ENCODE measurements around the gene RSF1.

DNA sequence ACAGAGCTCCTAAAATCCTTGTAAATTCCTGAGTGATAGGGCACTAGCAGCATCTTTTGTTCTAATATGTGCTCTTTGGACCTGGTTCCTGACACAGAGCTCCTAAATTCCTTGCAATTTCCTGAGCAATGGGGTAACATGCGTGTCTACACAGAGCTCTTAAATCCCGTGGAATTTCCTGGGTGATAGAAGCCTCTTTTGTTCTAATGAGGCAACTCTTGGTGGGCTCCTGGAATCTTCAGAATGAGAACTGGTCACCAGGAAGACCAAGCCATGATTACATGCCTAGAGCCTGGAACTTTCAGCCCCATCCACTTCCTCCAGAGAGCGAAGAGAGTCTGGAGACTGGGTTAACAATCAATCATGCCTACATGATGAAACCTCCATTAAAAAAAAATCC is 19.0 kb downstream of the RSF1 start:
- TF ChIP-seq, protein P1, sequence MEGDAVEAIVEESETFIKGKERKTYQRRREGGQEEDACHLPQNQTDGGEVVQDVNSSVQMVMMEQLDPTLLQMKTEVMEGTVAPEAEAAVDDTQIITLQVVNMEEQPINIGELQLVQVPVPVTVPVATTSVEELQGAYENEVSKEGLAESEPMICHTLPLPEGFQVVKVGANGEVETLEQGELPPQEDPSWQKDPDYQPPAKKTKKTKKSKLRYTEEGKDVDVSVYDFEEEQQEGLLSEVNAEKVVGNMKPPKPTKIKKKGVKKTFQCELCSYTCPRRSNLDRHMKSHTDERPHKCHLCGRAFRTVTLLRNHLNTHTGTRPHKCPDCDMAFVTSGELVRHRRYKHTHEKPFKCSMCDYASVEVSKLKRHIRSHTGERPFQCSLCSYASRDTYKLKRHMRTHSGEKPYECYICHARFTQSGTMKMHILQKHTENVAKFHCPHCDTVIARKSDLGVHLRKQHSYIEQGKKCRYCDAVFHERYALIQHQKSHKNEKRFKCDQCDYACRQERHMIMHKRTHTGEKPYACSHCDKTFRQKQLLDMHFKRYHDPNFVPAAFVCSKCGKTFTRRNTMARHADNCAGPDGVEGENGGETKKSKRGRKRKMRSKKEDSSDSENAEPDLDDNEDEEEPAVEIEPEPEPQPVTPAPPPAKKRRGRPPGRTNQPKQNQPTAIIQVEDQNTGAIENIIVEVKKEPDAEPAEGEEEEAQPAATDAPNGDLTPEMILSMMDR (IDR thresholded peaks at IDR 0.05 in 2 of 3, conservative IDR thresholded peaks at IDR 0.05 in 1 of 3; ENCODE audit: borderline replicate concordance in 1 of 3, insufficient read depth in 1 of 3, low read depth in 2 of 3, low read length in 2 of 3), result no peak
- TF ChIP-seq, protein P2, sequence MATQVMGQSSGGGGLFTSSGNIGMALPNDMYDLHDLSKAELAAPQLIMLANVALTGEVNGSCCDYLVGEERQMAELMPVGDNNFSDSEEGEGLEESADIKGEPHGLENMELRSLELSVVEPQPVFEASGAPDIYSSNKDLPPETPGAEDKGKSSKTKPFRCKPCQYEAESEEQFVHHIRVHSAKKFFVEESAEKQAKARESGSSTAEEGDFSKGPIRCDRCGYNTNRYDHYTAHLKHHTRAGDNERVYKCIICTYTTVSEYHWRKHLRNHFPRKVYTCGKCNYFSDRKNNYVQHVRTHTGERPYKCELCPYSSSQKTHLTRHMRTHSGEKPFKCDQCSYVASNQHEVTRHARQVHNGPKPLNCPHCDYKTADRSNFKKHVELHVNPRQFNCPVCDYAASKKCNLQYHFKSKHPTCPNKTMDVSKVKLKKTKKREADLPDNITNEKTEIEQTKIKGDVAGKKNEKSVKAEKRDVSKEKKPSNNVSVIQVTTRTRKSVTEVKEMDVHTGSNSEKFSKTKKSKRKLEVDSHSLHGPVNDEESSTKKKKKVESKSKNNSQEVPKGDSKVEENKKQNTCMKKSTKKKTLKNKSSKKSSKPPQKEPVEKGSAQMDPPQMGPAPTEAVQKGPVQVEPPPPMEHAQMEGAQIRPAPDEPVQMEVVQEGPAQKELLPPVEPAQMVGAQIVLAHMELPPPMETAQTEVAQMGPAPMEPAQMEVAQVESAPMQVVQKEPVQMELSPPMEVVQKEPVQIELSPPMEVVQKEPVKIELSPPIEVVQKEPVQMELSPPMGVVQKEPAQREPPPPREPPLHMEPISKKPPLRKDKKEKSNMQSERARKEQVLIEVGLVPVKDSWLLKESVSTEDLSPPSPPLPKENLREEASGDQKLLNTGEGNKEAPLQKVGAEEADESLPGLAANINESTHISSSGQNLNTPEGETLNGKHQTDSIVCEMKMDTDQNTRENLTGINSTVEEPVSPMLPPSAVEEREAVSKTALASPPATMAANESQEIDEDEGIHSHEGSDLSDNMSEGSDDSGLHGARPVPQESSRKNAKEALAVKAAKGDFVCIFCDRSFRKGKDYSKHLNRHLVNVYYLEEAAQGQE (IDR thresholded peaks at IDR 0.05; ENCODE audit: low read depth), result no peak
- no peak for TF ChIP-seq FOSL1 (IDR thresholded peaks at IDR 0.05; ENCODE audit: low read depth)
- TF ChIP-seq EZH2 (IDR thresholded peaks at IDR 0.05), result no peak
- no peak for TF ChIP-seq EZH2phosphoT487 (IDR thresholded peaks at IDR 0.05; ENCODE audit: borderline replicate concordance)

Measured in HCT116 (cell line).